ENCODE measurements around the gene MRM2.

DNA sequence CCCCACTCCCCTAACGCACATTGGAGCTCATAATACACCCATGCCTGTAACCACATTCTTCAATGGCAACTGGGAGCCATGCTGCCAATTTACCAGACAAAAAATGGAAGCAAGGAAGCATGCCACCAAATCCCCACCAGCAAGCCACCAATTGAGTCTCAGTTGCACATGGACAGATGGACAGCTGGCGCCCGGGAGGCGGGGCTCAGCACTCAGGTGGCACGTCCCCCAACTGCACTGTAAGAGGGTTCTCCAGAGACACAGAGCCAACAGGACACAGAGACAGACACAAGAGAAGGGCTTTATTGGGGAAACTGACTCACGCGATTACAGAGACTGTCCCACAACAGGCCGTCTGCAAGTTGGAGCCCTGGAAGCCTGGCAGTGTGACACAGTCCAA, 11.8 kb downstream of the MRM2 start:
- TF ChIP-seq, protein P1, sequence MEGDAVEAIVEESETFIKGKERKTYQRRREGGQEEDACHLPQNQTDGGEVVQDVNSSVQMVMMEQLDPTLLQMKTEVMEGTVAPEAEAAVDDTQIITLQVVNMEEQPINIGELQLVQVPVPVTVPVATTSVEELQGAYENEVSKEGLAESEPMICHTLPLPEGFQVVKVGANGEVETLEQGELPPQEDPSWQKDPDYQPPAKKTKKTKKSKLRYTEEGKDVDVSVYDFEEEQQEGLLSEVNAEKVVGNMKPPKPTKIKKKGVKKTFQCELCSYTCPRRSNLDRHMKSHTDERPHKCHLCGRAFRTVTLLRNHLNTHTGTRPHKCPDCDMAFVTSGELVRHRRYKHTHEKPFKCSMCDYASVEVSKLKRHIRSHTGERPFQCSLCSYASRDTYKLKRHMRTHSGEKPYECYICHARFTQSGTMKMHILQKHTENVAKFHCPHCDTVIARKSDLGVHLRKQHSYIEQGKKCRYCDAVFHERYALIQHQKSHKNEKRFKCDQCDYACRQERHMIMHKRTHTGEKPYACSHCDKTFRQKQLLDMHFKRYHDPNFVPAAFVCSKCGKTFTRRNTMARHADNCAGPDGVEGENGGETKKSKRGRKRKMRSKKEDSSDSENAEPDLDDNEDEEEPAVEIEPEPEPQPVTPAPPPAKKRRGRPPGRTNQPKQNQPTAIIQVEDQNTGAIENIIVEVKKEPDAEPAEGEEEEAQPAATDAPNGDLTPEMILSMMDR (IDR thresholded peaks at IDR 0.05; ENCODE audit: low read length) = no peak
- TF ChIP-seq EZH2 (optimal IDR thresholded peaks at IDR 0.05; ENCODE audit: low read depth, low read length) = no peak
